Ovary (tissue), 3 donors: ENCODE data around the gene LRCH1.

Experiments
- POLR2A ChIP-seq: fragments of 450-650 bp; IDR thresholded peaks from one replicate; pipeline ENCODE4 v1.6.1; 2017; ENCODE audit warnings: antibody characterized with exemption, mild to moderate bottlenecking, moderate library complexity
- TF ChIP-seq, protein P1 (sequence below), 3 donors: fragments of 450-650 bp in 2 of 3; fragments of 200-600 bp in 1 of 3; IDR thresholded peaks; one replicate each; pipeline versions ENCODE4 v1.5.1 to v1.8.0; 2016 to 2022; ENCODE audit warnings: antibody characterized with exemption in 3 of 3, mild to moderate bottlenecking in 1 of 3
- donor health status: DM: no; HTN: no; CAD: no.

DNA sequence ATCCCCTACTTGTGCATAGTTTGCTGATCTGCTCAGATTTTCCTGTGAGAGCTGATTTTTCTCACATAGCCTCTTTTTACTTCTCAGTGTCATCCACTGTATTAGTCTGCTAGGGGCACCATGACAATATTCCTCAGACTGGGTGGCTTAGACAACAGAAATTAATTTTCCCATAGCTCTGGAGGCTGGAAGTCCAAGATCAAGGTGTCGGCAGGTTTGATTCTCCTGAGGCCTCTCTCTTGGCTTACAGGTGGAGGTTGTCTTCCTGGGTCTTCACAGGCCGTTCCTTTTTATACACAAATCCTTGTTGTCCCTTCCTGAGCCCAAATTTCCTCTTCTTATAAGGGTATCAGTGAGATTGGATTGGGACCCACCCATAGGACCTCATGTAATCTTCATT is 9.2 kb downstream of the LRCH1 start:
- TF ChIP-seq, protein P1, sequence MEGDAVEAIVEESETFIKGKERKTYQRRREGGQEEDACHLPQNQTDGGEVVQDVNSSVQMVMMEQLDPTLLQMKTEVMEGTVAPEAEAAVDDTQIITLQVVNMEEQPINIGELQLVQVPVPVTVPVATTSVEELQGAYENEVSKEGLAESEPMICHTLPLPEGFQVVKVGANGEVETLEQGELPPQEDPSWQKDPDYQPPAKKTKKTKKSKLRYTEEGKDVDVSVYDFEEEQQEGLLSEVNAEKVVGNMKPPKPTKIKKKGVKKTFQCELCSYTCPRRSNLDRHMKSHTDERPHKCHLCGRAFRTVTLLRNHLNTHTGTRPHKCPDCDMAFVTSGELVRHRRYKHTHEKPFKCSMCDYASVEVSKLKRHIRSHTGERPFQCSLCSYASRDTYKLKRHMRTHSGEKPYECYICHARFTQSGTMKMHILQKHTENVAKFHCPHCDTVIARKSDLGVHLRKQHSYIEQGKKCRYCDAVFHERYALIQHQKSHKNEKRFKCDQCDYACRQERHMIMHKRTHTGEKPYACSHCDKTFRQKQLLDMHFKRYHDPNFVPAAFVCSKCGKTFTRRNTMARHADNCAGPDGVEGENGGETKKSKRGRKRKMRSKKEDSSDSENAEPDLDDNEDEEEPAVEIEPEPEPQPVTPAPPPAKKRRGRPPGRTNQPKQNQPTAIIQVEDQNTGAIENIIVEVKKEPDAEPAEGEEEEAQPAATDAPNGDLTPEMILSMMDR (IDR thresholded peaks at IDR 0.05), result no peak
- TF ChIP-seq POLR2A, result no peak
